Loucy (cell line): ENCODE data around the gene SH3PXD2B.

Experiments used
- CTCF ChIP-seq: fragments of 200-600 bp; sonication (generic); conservative IDR thresholded peaks from 2 replicates; pipeline ENCODE4 v1.5.1; 2014; ENCODE audit warnings: mild to moderate bottlenecking, antibody characterized with exemption, low read length
- EZH2phosphoT487 ChIP-seq: fragments of 200-600 bp; IDR thresholded peaks from 2 replicates; pipeline ENCODE4 v1.6.1; 2018; ENCODE audit warnings: antibody characterized with exemption, mild to moderate bottlenecking, moderate library complexity, borderline replicate concordance

- no peak for TF ChIP-seq CTCF
- no peak for TF ChIP-seq EZH2phosphoT487
Measured at GRCh38 chr5:172321593-172321992, 132.7 kb downstream of the SH3PXD2B start.
